K562 (cell line): ENCODE data around the gene TRABD. TPM values are rescaled to one million over a fixed set of nuclear protein-coding genes. Genes with fewer than 3 reads are reported as not detected.
A peak's percentile ranks its signal among the peaks of the same experiment; 100 is the strongest.

Source experiments
- ATAC-seq: fragments of 200-7000 bp; cut with Tn5 transposase; 3 replicates; pipeline ENCODE4 v1.9.1; 2020; ENCODE audit warnings: moderate library complexity
- BruUV-seq: library from RNA; stranded (reverse); fragments of 400-500 nt; replicated peaks from 2 replicates; lab custom pipeline; 2021; lab: Mats Ljungman, UMichigan
- CTCF ChIA-PET: fragments of 300-600 bp; formaldehyde crosslinking; extraction: SDS; loops from one replicate; lab custom pipeline; 2021; ENCODE audit warnings: low intra/inter-chr PET ratio; lab: Yijun Ruan, JAX
- POLR2A ChIA-PET: fragments of 300-600, 350-650 bp; sonication (Branson Sonifier 250); formaldehyde crosslinking; extraction: SDS; loops from one replicate; lab custom pipeline; 2021; ENCODE audit warnings: antibody characterized with exemption, inconsistent platforms; lab: Yijun Ruan, JAX
- DNase-seq, 4 experiments: peaks; one replicate each; pipeline versions ENCODE4 v3.0.0 to v3.0.0-alpha.2; 2011 to 2018; ENCODE audit warnings: low spot score in 3 of 4, mixed read lengths in 3 of 4; ENCODE audit errors: extremely low read depth in 1 of 4
- FAIRE-seq: peaks from 2 replicates; lab custom pipeline; 2011; peaks lifted over from hg19 to GRCh38; lab: Jason Lieb, UNC
- H2AFZ ChIP-seq: 2 replicates; pipeline ENCODE4 v1.6.0; 2011; ENCODE audit warnings: low read depth, low read length, control low read depth, inconsistent platforms
- H3K27ac ChIP-seq: fragments of 200-600 bp; 3 replicates; pipeline ENCODE4 v1.8.0; 2011; ENCODE audit warnings: low read depth, mild to moderate bottlenecking, control low read depth, inconsistent platforms, low read length, moderate library complexity, mixed read lengths; ENCODE audit errors: extremely low read depth
- H3K27me3 ChIP-seq, 2 experiments: fragments of 300-600 bp in 1 of 2; 2 replicates in 1 of 2; 3 replicates in 1 of 2; pipeline versions ENCODE4 v1.6.0 to v1.8.0; 2011; ENCODE audit warnings: inconsistent platforms in 2 of 2, low read length in 2 of 2, mild to moderate bottlenecking in 1 of 2, mixed read lengths in 1 of 2, moderate library complexity in 1 of 2; ENCODE audit not compliant: control insufficient read depth in 2 of 2, insufficient read depth in 2 of 2
- H3K36me3 ChIP-seq: fragments of 300-600 bp; 3 replicates; pipeline ENCODE4 v1.8.0; 2011; ENCODE audit warnings: mild to moderate bottlenecking, low read length, inconsistent platforms; ENCODE audit not compliant: control insufficient read depth, insufficient read depth
- H3K4me1 ChIP-seq, 2 experiments: fragments of 200-600 bp in 1 of 2; replicated peaks in 1 of 2; 2 replicates in 1 of 2; 3 replicates in 1 of 2; pipeline versions ENCODE4 v1.5.1 to v1.8.0; 2011; ENCODE audit warnings: inconsistent platforms in 2 of 2, low read length in 2 of 2, mild to moderate bottlenecking in 1 of 2, mixed read lengths in 1 of 2, moderate library complexity in 1 of 2; ENCODE audit not compliant: control insufficient read depth in 2 of 2, insufficient read depth in 2 of 2
- H3K4me2 ChIP-seq: 2 replicates; pipeline ENCODE4 v1.6.1; 2011; ENCODE audit warnings: low read length, control low read depth, inconsistent platforms, mixed read lengths; ENCODE audit not compliant: insufficient read depth
- H3K4me3 ChIP-seq: fragments of 200-600 bp; sonication (generic), shearing (Covaris generic); 2 replicates; pipeline ENCODE4 v1.5.1; 2016; ENCODE audit warnings: control low read depth, inconsistent platforms
- H3K79me2 ChIP-seq: fragments of 200-600 bp; 3 replicates; pipeline ENCODE4 v1.8.0; 2011; ENCODE audit warnings: low read length, inconsistent platforms; ENCODE audit not compliant: control insufficient read depth, insufficient read depth
- H3K9ac ChIP-seq, 2 experiments: 2 replicates each; pipeline versions ENCODE4 v1.6.0 to v1.6.1; 2011; ENCODE audit warnings: low read depth in 2 of 2, low read length in 2 of 2, control low read depth in 1 of 2, inconsistent platforms in 1 of 2, mild to moderate bottlenecking in 1 of 2, mixed read lengths in 1 of 2; ENCODE audit not compliant: insufficient read depth in 1 of 2
- H3K9me1 ChIP-seq: one replicate; pipeline ENCODE4 v1.6.0; 2011; ENCODE audit warnings: inconsistent platforms, mild to moderate bottlenecking, low read length, moderate library complexity; ENCODE audit not compliant: control insufficient read depth, insufficient read depth
- H3K9me3 ChIP-seq: replicated peaks from 2 replicates; pipeline ENCODE4 v1.5.1; 2011; ENCODE audit warnings: low read depth, low read length, inconsistent platforms; ENCODE audit not compliant: control insufficient read depth, insufficient read depth
- H4K20me1 ChIP-seq: replicated peaks from 2 replicates; pipeline ENCODE4 v1.6.1; 2011; ENCODE audit warnings: low read length, inconsistent platforms, mixed read lengths; ENCODE audit not compliant: control insufficient read depth, insufficient read depth
- HMGN3 ChIP-seq: IDR thresholded peaks from 2 replicates; pipeline ENCODE4 v1.6.1; 2011; ENCODE audit warnings: borderline replicate concordance, low read depth, mild to moderate bottlenecking, mixed read lengths, low read length; ENCODE audit not compliant: insufficient read length; ENCODE audit errors: extremely low read depth
- MAZ ChIP-seq, 2 experiments: fragments of 450-650 bp in 1 of 2; sonication (generic) in 1 of 2; formaldehyde crosslinking; IDR thresholded peaks in 1 of 2; conservative IDR thresholded peaks in 1 of 2; 2 replicates each; pipeline versions ENCODE4 v1.4.0 to v1.5.0; 2020; ENCODE audit warnings: mild to moderate bottlenecking in 1 of 2, missing genetic modification reagents in 1 of 2
- PHF8 ChIP-seq: fragments of 200-600 bp; sonication (generic); IDR thresholded peaks from 2 replicates; pipeline ENCODE4 v1.6.1; 2012; ENCODE audit warnings: mixed run types, mild to moderate bottlenecking, inconsistent platforms, low read length, moderate library complexity, borderline replicate concordance
- SMAD4 ChIP-seq: fragments of 250-450 bp; sonication (Bioruptor Pico); conservative IDR thresholded peaks from 2 replicates; pipeline ENCODE4 v1.8.0; 2021; ENCODE audit warnings: inconsistent platforms, mild to moderate bottlenecking, moderate library complexity
- TAF1 ChIP-seq: IDR thresholded peaks from 2 replicates; pipeline ENCODE4 v1.6.1; 2011; ENCODE audit warnings: mild to moderate bottlenecking, low read length, moderate library complexity; ENCODE audit not compliant: insufficient read depth, control insufficient read depth, severe bottlenecking; ENCODE audit errors: extremely low read depth
- ZNF217 ChIP-seq: sonication (generic); formaldehyde crosslinking; IDR thresholded peaks from 2 replicates; pipeline ENCODE4 v1.8.0; 2022; ENCODE audit warnings: mild to moderate bottlenecking, missing genetic modification reagents
- ZNF316 ChIP-seq: fragments of 450-650 bp; IDR thresholded peaks from 2 replicates; pipeline ENCODE4 v1.6.1; 2016
- WGBS: fragments of 100-300 bp; shearing (Covaris generic); methylation state at CpG from one replicate; pipeline ENCODE4 v1.1.6; 2016; ENCODE audit warnings: low coverage, mixed read lengths; ENCODE audit not compliant: insufficient coverage; ENCODE audit errors: missing lambda C conversion rate; 5-methylcytosine and 5-hydroxymethylcytosine counted together
- in situ Hi-C: fragments of 300-500 bp; cut with MboI; formaldehyde crosslinking; loops from 4 replicates; pipeline ENCODE4 v1.15.0; 2018; ENCODE audit warnings: inconsistent platforms, mixed read lengths
- intact Hi-C: fragments of 100-400 bp; cut with micrococcal nuclease; formaldehyde crosslinking; loops from 2 replicates; pipeline ENCODE4 v1.14.2; 2022
- polyA plus RNA-seq, 8 experiments: library from polyadenylated mRNA; depleted of rRNA in 4 of 8; stranded (reverse) in 5 of 8; unstranded in 3 of 8; fragments of >200 nt; fragmentation: Nextera tagmentation in 2 of 8; fragmentation: Illumina TruSeq in 1 of 8; extraction: Ambion mirVana in 2 of 8; extraction: Trizol in 1 of 8; gene quantifications; 2 replicates each; pipeline versions ENCODE4 v1.2.1 to v1.2.3, GENCODE V29; 2011 to 2014; ENCODE audit warnings: inconsistent platforms in 1 of 8, missing spikeins in 1 of 8
- total RNA-seq, 7 experiments: library from RNA; depleted of rRNA in 6 of 7; stranded (reverse); fragments of >200 nt in 6 of 7; fragmentation: Illumina TruSeq in 2 of 7; extraction: Trizol in 2 of 7; gene quantifications; 2 replicates each; pipeline versions ENCODE4 v1.2.1 to v1.2.3, GENCODE V29; 2011 to 2021; ENCODE audit warnings: low replicate concordance in 1 of 7
- TF ChIP-seq, protein P1 (sequence below): fragments of 200-800 bp; sonication (Bioruptor generic); IDR thresholded peaks from 2 replicates; pipeline ENCODE4 v1.6.1; 2017; ENCODE audit warnings: missing genetic modification characterization, missing compliant biosample characterization
- TF ChIP-seq, protein P2 (sequence below), 2 experiments: fragments of 200-800 bp in 1 of 2; sonication (Bioruptor generic) in 1 of 2; sonication (generic) in 1 of 2; formaldehyde crosslinking in 1 of 2; IDR thresholded peaks in 1 of 2; conservative IDR thresholded peaks in 1 of 2; 2 replicates each; pipeline versions ENCODE4 v1.5.0 to v1.6.1; 2016 to 2020; ENCODE audit warnings: missing compliant biosample characterization in 1 of 2, missing genetic modification characterization in 1 of 2, missing genetic modification reagents in 1 of 2
- TF ChIP-seq, protein P3 (sequence below): sonication (generic); formaldehyde crosslinking; IDR thresholded peaks from 2 replicates; pipeline ENCODE4 v1.8.0; 2022; ENCODE audit warnings: mild to moderate bottlenecking, missing genetic modification reagents

TRABD gene
- total and polyA plus RNA-seq, 9 of the 15 experiments (the other 6 are each of a cell fraction or from before 2014, with no cell fraction given), result 0.08 to 62.9 (median 14.0) TPM

DNA sequence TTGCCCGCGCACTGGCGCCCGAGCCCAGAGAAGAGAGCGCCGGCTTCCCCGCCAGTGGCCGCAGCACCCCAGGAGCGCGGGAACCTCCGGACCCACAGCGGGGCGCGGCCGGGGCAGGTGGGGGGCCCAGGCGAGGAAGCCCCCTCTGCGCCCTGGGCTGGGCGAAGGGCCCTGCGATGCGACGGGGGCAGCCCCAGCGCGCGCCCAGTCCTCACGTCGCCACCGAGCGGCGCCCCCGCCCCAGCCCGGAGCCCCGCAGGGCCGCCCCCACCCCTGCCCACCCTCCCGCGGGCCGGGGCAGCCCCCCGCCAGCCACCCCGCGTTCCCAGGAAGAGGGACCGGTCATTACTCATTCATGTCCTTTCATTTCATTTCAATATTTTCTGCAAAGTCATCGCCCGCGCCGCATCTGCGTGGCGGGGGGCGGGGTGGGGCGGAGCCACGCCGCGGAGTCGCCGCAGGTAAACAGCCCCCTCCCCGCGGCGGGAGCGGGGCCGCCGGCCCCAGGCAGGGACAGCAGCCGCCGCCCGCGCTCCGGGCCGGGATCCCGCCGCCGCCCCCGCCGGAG is 15.9 kb upstream of the TRABD start:
- no peaks in the 10 kb centered on the region for H3K9me1 ChIP-seq
- H3K9me3 ChIP-seq, result no peaks in the 10 kb centered on the region
- H3K4me2 ChIP-seq, result no peak overlapping the region; the same call in 1 of the 2 replicates
- no peaks in the 10 kb centered on the region for H3K36me3 ChIP-seq
- no peak overlapping the region for H2AFZ ChIP-seq
- in situ Hi-C loops (no loop called here), intact Hi-C loops (no loop called here)
- H3K4me1 ChIP-seq, result peaks cover 10 to 47% of the 10 kb centered on the region in 2 experiments; a peak in 4 of 5 replicates
- ChIA-PET CTCF (interaction anchor here (0.6 kb wide), 1 partner anchor 41 kb away, joined by 3 read pairs; no protein-coding TSS in a partner anchor), POLR2A (interaction anchor here (0.5 kb wide), 1 partner anchor 20 kb away, joined by 3 read pairs; no protein-coding TSS in a partner anchor)
- no TSS peak for BruUV-seq
- FAIRE-seq (no peak), ATAC-seq (peak; percentile 80), DNase-seq (peak; percentile 75 to 84 (median 79))
- H4K20me1 ChIP-seq, result no peaks in the 10 kb centered on the region
- H3K9ac ChIP-seq, result peak overlapping the region; percentile 46 to 87; a peak in 3 of 4 replicates
- no peaks in the 10 kb centered on the region for H3K79me2 ChIP-seq
- 3% methylated on average over 11 of the region's 70 CpGs for WGBS
- peak overlapping the region; percentile 34 for H3K4me3 ChIP-seq
- H3K27ac ChIP-seq, result peak overlapping the region; percentile 65; the same call in 2 of the 3 replicates
- no peaks in the 10 kb centered on the region for H3K27me3 ChIP-seq
- TF ChIP-seq, protein P1, sequence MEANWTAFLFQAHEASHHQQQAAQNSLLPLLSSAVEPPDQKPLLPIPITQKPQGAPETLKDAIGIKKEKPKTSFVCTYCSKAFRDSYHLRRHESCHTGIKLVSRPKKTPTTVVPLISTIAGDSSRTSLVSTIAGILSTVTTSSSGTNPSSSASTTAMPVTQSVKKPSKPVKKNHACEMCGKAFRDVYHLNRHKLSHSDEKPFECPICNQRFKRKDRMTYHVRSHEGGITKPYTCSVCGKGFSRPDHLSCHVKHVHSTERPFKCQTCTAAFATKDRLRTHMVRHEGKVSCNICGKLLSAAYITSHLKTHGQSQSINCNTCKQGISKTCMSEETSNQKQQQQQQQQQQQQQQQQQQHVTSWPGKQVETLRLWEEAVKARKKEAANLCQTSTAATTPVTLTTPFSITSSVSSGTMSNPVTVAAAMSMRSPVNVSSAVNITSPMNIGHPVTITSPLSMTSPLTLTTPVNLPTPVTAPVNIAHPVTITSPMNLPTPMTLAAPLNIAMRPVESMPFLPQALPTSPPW (CRISPR knock-in tag), result peak; percentile 92
- TF ChIP-seq TAF1 (peak; percentile 44), ZNF316 (peak; percentile 64), PHF8 (peak; percentile 2; the same call in 1 of the 2 replicates), MAZ (CRISPR knock-in tag; conservative IDR thresholded peaks at IDR 0.05 in 1 of 2, IDR thresholded peaks at IDR 0.05 in 1 of 2) (peak; percentile 47 to 67; a peak in 2 of 4 replicates), HMGN3 (peak; percentile 60), SMAD4 (CRISPR knock-in tag) (0 out of 2 replicates have a peak, but pooled peaks have one; percentile 23), ZNF217 (CRISPR knock-in tag) (no peak)
- TF ChIP-seq, protein P2, sequence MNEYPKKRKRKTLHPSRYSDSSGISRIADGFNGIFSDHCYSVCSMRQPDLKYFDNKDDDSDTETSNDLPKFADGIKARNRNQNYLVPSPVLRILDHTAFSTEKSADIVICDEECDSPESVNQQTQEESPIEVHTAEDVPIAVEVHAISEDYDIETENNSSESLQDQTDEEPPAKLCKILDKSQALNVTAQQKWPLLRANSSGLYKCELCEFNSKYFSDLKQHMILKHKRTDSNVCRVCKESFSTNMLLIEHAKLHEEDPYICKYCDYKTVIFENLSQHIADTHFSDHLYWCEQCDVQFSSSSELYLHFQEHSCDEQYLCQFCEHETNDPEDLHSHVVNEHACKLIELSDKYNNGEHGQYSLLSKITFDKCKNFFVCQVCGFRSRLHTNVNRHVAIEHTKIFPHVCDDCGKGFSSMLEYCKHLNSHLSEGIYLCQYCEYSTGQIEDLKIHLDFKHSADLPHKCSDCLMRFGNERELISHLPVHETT (CRISPR knock-in tag; conservative IDR thresholded peaks at IDR 0.05 in 1 of 2, IDR thresholded peaks at IDR 0.05 in 1 of 2), result no peak
- TF ChIP-seq, protein P3, sequence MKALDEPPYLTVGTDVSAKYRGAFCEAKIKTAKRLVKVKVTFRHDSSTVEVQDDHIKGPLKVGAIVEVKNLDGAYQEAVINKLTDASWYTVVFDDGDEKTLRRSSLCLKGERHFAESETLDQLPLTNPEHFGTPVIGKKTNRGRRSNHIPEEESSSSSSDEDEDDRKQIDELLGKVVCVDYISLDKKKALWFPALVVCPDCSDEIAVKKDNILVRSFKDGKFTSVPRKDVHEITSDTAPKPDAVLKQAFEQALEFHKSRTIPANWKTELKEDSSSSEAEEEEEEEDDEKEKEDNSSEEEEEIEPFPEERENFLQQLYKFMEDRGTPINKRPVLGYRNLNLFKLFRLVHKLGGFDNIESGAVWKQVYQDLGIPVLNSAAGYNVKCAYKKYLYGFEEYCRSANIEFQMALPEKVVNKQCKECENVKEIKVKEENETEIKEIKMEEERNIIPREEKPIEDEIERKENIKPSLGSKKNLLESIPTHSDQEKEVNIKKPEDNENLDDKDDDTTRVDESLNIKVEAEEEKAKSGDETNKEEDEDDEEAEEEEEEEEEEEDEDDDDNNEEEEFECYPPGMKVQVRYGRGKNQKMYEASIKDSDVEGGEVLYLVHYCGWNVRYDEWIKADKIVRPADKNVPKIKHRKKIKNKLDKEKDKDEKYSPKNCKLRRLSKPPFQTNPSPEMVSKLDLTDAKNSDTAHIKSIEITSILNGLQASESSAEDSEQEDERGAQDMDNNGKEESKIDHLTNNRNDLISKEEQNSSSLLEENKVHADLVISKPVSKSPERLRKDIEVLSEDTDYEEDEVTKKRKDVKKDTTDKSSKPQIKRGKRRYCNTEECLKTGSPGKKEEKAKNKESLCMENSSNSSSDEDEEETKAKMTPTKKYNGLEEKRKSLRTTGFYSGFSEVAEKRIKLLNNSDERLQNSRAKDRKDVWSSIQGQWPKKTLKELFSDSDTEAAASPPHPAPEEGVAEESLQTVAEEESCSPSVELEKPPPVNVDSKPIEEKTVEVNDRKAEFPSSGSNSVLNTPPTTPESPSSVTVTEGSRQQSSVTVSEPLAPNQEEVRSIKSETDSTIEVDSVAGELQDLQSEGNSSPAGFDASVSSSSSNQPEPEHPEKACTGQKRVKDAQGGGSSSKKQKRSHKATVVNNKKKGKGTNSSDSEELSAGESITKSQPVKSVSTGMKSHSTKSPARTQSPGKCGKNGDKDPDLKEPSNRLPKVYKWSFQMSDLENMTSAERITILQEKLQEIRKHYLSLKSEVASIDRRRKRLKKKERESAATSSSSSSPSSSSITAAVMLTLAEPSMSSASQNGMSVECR (CRISPR knock-in tag), result no peak
